ENCODE results near the gene EDC4. TPM values are rescaled to one million over a fixed set of nuclear protein-coding genes. Genes with fewer than 3 reads are reported as not detected.
"Not testable (repeated sequence)": the region's sequence is repeated elsewhere in the genome, so short reads cannot be mapped to it uniquely, and the experiment has no call there.

Gene EDC4
- total RNA-seq, 4 donors from 2014 or later, result 31.4 to 68.2 (median 41.2) TPM

DNA sequence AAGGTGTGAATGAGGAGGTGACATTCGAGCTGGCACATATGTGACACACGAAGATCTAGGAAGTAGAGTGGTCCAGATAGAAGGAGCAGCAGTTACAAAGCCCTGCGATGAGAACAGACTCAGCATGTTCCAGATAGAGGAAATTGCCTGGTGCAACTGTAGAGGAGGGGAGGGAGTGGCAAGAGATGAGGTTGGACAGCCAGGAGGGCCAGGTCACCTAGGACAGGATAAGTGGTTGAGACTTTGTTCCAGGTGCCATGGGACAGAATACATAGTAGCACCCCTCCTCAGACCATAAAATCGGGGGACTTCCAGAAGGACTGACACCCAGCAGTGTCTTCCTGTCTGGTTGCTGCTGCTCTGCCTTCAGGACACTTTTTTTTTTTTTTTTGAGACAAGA lies 14.4 kb upstream of the EDC4 start:
- no peak overlapping the region for H3K4me3 ChIP-seq (replicated peaks in 1 of 3)
- H3K9me3 ChIP-seq, result no peaks in the 10 kb centered on the region
- no peaks in the 10 kb centered on the region for H3K36me3 ChIP-seq
- H3K27ac ChIP-seq, result peak overlapping the region; percentile 51 to 68 (median 64)
- peaks cover 14 to 65% of the 10 kb centered on the region in 2 donors for H3K4me1 ChIP-seq
- no peak for DNase-seq
- intact Hi-C loops (cut with DNase I), result no loop called here
- 74 to 77% methylated on average over 4 of the region's 4 CpGs for WGBS, 2 donors
- H3K27me3 ChIP-seq, result no peaks in the 10 kb centered on the region
- TF ChIP-seq POLR2A (IDR thresholded peaks at IDR 0.05), result no peak
- TF ChIP-seq, protein P1, sequence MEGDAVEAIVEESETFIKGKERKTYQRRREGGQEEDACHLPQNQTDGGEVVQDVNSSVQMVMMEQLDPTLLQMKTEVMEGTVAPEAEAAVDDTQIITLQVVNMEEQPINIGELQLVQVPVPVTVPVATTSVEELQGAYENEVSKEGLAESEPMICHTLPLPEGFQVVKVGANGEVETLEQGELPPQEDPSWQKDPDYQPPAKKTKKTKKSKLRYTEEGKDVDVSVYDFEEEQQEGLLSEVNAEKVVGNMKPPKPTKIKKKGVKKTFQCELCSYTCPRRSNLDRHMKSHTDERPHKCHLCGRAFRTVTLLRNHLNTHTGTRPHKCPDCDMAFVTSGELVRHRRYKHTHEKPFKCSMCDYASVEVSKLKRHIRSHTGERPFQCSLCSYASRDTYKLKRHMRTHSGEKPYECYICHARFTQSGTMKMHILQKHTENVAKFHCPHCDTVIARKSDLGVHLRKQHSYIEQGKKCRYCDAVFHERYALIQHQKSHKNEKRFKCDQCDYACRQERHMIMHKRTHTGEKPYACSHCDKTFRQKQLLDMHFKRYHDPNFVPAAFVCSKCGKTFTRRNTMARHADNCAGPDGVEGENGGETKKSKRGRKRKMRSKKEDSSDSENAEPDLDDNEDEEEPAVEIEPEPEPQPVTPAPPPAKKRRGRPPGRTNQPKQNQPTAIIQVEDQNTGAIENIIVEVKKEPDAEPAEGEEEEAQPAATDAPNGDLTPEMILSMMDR (IDR thresholded peaks at IDR 0.05), result no peak

DNA sequence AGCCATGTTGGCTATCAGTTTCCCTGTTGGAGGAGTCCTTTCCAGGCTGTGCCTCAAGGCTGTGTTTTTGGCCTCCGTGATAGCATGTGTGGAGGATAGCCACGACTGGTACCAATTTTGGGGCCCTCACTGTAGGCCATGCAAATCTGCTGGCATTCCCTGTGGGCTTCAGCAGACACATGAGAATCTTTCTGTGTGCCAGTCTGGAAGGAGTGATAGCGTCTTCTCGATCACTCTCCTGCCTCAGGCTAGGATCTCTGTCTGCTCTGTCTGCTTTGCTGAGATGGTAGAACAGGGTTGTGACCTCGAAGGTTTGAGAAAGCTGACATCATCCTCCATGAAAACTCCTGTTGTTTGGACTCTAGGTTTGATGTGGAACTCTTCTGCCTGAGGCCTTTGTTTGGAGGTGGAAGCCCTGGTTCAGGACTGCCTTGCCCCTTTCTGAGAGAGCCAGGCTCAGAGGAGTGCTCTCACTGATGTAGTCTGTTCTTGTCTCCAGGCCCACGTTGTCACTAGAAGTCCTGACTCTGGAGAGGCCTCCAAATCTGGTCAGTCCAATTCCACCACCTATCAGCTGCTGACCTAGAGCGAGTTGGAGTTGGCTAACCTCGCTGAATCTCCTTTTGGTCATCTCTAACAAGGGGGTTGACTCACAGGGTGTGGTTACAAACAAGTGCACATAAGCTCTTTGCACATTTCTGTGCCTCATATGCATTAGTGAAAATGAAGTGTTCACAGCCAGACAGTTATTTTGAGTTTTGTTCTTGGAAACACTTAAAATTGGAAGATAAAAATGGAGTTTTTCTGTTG lies 12.1 kb upstream of the EDC4 start:
- 88 to 93% methylated on average over 4 to 8 of the region's 8 CpGs for WGBS, 2 donors
- Histone ChIP-seq H3K4me3 (replicated peaks in 1 of 3) (no peak overlapping the region), H3K36me3 (peaks cover 0 to under 1% of the 10 kb centered on the region in 2 donors), H3K27me3 (no peaks in the 10 kb centered on the region), H3K9me3 (no peaks in the 10 kb centered on the region), H3K27ac (no peak overlapping the region), H3K4me1 (peaks cover 14 to 59% of the 10 kb centered on the region in 2 donors)
- intact Hi-C loops (cut with DNase I), result no loop called here
- TF ChIP-seq, protein P1 (IDR thresholded peaks at IDR 0.05), result no peak
- no peak for TF ChIP-seq POLR2A (IDR thresholded peaks at IDR 0.05)
- DNase-seq, result no peak

DNA sequence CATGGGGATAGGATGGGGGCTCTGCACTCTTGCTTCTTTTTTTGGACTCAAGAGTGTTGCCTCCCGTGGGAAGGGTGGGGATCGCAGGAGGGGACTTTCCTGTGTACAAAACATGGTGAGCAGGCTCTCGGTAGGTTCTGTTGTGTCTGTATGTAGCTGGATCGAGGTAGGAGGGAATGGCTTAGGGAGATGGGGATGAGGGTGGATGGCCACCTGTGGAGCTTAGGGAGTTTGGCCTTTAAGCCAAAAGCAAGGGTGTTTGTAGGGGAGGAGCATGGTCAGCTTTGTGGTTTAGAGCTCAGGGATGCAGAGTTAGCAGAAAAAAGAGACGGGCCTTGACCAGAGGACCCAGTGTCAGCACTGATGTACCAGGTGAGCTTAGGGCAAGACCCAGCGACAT lies 11.0 kb upstream of the EDC4 start:
- Histone ChIP-seq H3K9me3 (no peaks in the 10 kb centered on the region), H3K27me3 (no peaks in the 10 kb centered on the region), H3K36me3 (peaks cover 0 to 4% of the 10 kb centered on the region in 2 donors), H3K27ac (no peak overlapping the region), H3K4me1 (peaks cover 13 to 49% of the 10 kb centered on the region in 2 donors), H3K4me3 (replicated peaks in 1 of 3) (no peak overlapping the region)
- DNase-seq, result no peak
- TF ChIP-seq, protein P1 (IDR thresholded peaks at IDR 0.05), result no peak
- TF ChIP-seq POLR2A (IDR thresholded peaks at IDR 0.05), result no peak
- intact Hi-C loops (cut with DNase I), result no loop called here
- WGBS, 2 donors, result 80 to 84% methylated on average over 6 of the region's 6 CpGs

DNA sequence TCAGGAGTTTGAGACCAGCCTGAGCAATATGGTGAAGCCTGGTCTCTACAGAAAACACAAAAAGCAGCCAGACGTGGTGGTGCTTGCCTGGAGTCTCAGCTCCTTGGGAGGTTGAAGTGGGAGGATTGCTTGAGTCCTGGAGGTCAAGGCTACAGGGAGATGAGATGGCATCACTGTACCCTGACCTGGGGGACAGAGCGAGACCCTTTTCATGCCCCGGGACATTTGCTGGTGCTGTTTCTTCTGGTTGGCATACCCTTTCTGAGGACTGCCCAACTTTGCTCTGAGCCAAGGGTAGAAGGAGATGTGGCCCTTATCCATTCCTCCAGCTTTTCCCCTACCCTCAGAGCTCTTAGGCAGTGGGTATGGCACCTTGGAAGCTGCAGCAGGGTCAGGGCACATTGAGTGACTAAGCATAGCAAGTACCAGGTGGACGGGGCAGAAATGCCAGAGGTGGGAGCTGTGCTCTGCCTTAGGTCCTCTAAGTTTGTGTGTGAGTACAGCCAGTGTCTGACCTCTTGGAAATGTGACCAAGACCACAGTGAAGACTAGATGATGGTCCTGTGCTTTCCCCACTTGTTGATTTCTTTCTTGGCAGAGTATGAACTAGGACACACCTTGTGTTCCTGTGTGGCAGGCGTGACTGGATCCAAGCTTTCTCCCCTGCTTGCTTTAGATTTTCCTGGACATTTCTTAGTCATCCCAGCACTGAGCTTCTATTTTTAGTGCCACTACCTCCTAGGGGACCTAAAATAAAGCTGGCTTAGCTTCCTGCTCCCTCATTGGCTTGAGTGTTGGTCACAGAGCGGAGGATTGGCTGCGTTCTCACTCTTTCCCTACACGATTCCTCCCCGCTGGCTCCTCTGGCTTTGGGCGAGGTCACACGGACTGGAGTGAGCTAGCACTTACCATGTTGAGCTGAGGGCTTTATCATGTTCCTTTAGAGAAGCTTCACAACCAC lies 9.9 kb upstream of the EDC4 start:
- no peak for TF ChIP-seq POLR2A (IDR thresholded peaks at IDR 0.05)
- TF ChIP-seq, protein P1 (IDR thresholded peaks at IDR 0.05), result no peak
- H3K4me1 ChIP-seq, result peaks cover 3 to 38% of the 10 kb centered on the region in 2 donors
- no peaks in the 10 kb centered on the region for H3K9me3 ChIP-seq
- no peaks in the 10 kb centered on the region for H3K27me3 ChIP-seq
- WGBS, 2 donors, result 67 to 72% methylated on average over 11 of the region's 11 CpGs
- H3K4me3 ChIP-seq (replicated peaks in 1 of 3), result no peak overlapping the region
- H3K27ac ChIP-seq, result peak overlapping the region; percentile 25 to 77 (median 62)
- peaks cover 4 to 11% of the 10 kb centered on the region in 2 donors for H3K36me3 ChIP-seq
- intact Hi-C loops (cut with DNase I), result no loop called here
- DNase-seq, result peak in 1 of 2 donors; percentile 22

DNA sequence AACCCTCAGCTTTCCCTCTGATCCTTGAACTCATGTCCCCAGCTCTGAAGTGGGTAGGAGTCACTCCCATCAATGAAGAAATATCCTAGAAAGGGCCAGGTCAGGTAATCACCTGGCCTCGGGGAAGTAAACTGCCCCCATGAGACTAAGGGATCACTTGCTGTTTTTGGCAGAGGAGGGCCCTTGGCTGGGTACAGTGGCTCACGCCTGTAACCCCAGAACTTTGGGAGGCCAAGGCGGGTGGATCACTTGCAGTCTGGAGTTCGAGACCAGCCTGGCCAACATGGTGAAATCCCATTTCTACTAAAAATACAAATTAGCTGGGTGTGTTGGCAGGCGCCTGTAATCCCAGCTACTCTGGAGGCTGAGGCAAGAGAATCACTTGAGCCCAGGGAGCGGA lies 8.8 kb upstream of the EDC4 start:
- H3K4me3 ChIP-seq (replicated peaks in 1 of 3); intact Hi-C loops (cut with DNase I); DNase-seq; H3K9me3 ChIP-seq; H3K27me3 ChIP-seq: not testable (repeated sequence)
- 94% methylated on average over 6 of the region's 6 CpGs for WGBS, 2 donors
- H3K36me3 ChIP-seq, result peaks cover 4 to 21% of the 10 kb centered on the region in 2 donors
- H3K4me1 ChIP-seq, result peaks cover 0 to 27% of the 10 kb centered on the region in 2 donors
- H3K27ac ChIP-seq, result peak overlapping the region in 2 of 3 donors; percentile 62 to 77
